Progenitor cell of endocrine pancreas (in vitro differentiated cells): ENCODE results near the gene LINS1. TPM values are rescaled to one million over a fixed set of nuclear protein-coding genes. Genes with fewer than 3 reads are reported as not detected.
"Not testable (repeated sequence)": the region's sequence is repeated elsewhere in the genome, so short reads cannot be mapped to it uniquely, and the experiment has no call there.

ENCODE experiments used
- DNase-seq: peaks from one replicate; pipeline ENCODE4 v3.0.0; 2021; ENCODE audit warnings: low spot score; ENCODE audit not compliant: unreplicated experiment
- H3K27ac Mint-ChIP-seq: 2 replicates; pipeline ENCODE4 v1.8.0; 2021; ENCODE audit warnings: mild to moderate bottlenecking, moderate library complexity, mixed read lengths
- H3K27me3 Mint-ChIP-seq: 2 replicates; pipeline ENCODE4 v1.8.0; 2021; ENCODE audit warnings: mixed read lengths
- H3K36me3 Mint-ChIP-seq: 2 replicates; pipeline ENCODE4 v1.8.0; 2022; ENCODE audit warnings: mixed read lengths; ENCODE audit not compliant: insufficient read depth
- H3K4me1 Mint-ChIP-seq: 2 replicates; pipeline ENCODE4 v1.8.0; 2021; ENCODE audit warnings: low read depth, mixed read lengths
- H3K4me3 Mint-ChIP-seq: 2 replicates; pipeline ENCODE4 v1.8.0; 2021; ENCODE audit warnings: low read depth, mild to moderate bottlenecking, moderate library complexity, mixed read lengths
- H3K9me3 Mint-ChIP-seq: 2 replicates; pipeline ENCODE4 v1.8.0; 2021; ENCODE audit warnings: low read depth, mixed read lengths
- total RNA-seq: library from RNA; stranded (reverse); gene quantifications from 2 replicates; pipeline ENCODE4 v1.2.1, GENCODE V29; 2021
- TF ChIP-seq, protein P1 (sequence below): fragments of 200-600 bp; sonication (generic); IDR thresholded peaks from one replicate; pipeline ENCODE4 v1.5.0; 2021; ENCODE audit warnings: antibody characterized with exemption, mild to moderate bottlenecking; ENCODE audit not compliant: unreplicated experiment

The LINS1 gene
- total RNA-seq, 1 donor from 2014 or later: 17.7 TPM

DNA sequence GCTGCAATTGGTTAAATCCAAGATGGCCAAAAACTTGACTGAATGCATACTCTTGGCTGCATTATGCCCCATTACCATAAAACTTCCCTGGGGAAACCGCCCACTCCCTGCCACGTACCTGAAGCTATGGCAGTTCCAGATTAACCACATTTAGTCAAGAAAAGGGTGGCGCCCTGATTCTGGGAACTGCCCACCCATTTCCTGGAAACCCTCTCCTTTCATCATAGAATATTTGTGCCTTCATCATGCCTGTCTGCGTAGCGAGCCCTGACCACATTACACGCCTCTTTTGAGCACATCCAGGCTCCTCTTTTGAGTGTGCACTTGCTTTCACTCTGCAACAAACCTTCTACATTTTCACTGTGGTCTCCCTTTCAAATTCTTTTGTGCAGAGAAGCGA lies 5.2 kb downstream of the LINS1 start:
- Mint-ChIP-seq H3K9me3 (peaks cover 5% of the 10 kb centered on the region), H3K27me3 (no peaks in the 10 kb centered on the region), H3K4me1 (no peaks in the 10 kb centered on the region), H3K36me3 (peaks cover 6% of the 10 kb centered on the region), H3K4me3 (no peak overlapping the region), H3K27ac (no peak overlapping the region)
- no peak for DNase-seq
- TF ChIP-seq, protein P1, sequence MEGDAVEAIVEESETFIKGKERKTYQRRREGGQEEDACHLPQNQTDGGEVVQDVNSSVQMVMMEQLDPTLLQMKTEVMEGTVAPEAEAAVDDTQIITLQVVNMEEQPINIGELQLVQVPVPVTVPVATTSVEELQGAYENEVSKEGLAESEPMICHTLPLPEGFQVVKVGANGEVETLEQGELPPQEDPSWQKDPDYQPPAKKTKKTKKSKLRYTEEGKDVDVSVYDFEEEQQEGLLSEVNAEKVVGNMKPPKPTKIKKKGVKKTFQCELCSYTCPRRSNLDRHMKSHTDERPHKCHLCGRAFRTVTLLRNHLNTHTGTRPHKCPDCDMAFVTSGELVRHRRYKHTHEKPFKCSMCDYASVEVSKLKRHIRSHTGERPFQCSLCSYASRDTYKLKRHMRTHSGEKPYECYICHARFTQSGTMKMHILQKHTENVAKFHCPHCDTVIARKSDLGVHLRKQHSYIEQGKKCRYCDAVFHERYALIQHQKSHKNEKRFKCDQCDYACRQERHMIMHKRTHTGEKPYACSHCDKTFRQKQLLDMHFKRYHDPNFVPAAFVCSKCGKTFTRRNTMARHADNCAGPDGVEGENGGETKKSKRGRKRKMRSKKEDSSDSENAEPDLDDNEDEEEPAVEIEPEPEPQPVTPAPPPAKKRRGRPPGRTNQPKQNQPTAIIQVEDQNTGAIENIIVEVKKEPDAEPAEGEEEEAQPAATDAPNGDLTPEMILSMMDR: no peak

GRCh38 chr15:100595964-100596363 lies 6.0 kb downstream of the LINS1 start:
- TF ChIP-seq, protein P1: no peak
- H3K9me3 Mint-ChIP-seq: peaks cover 8% of the 10 kb centered on the region
- H3K27ac Mint-ChIP-seq: no peak overlapping the region
- DNase-seq: no peak
- H3K36me3 Mint-ChIP-seq: peaks cover 12% of the 10 kb centered on the region
- no peaks in the 10 kb centered on the region for H3K4me1 Mint-ChIP-seq
- H3K4me3 Mint-ChIP-seq: no peak overlapping the region
- H3K27me3 Mint-ChIP-seq: no peaks in the 10 kb centered on the region

DNA sequence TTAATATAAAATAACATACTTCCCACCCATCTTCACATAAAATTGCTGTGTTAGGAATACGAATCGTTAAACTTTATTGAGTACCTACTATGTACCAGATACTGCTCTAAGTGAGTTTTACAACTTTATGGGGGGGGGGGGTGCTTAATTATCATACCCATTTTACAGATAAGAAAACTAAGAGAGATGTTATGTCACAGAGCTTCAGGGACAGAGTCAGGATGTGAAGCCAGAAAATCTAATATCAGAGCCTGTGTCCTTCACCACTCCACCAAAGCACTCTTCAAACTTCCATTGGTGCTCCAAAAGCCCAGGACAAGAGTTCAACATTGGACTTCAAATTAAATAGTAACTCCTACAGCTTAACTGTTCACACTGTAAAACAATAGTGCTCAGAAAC lies 8.6 kb downstream of the LINS1 start:
- Mint-ChIP-seq H3K27me3 (no peaks in the 10 kb centered on the region), H3K27ac (no peak overlapping the region), H3K36me3 (peaks cover 19% of the 10 kb centered on the region), H3K9me3 (peaks cover 18% of the 10 kb centered on the region), H3K4me1 (no peaks in the 10 kb centered on the region), H3K4me3 (no peak overlapping the region)
- DNase-seq: no peak
- TF ChIP-seq, protein P1: no peak

- H3K4me3 Mint-ChIP-seq: no peak overlapping the region
- H3K36me3 Mint-ChIP-seq: peaks cover 22% of the 10 kb centered on the region
- H3K27me3 Mint-ChIP-seq: no peaks in the 10 kb centered on the region
- TF ChIP-seq, protein P1: no peak
- H3K27ac Mint-ChIP-seq: no peak overlapping the region
- H3K9me3 Mint-ChIP-seq: peaks cover 21% of the 10 kb centered on the region
- DNase-seq: no peak
- H3K4me1 Mint-ChIP-seq: no peaks in the 10 kb centered on the region
These were observed 9.1 kb downstream of the LINS1 start for GRCh38 chr15:100592898-100593297.

DNA sequence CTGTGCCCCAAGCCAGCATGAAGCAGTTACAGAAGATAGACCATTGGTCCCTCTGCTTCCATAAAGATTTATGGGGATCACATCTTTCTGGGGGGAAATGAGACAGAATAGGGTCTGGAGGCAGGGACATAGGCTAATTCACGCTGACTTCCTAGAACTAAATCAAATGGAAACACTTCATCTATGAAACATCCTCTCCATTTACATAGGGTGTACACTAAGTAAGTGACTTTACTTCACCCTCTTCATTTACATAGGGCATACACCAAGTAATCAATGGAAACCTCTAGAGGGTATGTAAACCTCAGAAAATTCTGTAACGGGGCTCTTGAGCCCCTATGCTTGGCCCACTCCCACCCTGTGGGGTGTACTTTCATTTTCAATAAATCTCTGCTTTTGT lies 10.1 kb downstream of the LINS1 start:
- TF ChIP-seq, protein P1: no peak
- Mint-ChIP-seq H3K27ac (no peak overlapping the region), H3K4me1 (no peaks in the 10 kb centered on the region), H3K27me3 (no peaks in the 10 kb centered on the region), H3K9me3 (peaks cover 28% of the 10 kb centered on the region), H3K36me3 (peaks cover 28% of the 10 kb centered on the region), H3K4me3 (no peak overlapping the region)
- DNase-seq: no peak

DNA sequence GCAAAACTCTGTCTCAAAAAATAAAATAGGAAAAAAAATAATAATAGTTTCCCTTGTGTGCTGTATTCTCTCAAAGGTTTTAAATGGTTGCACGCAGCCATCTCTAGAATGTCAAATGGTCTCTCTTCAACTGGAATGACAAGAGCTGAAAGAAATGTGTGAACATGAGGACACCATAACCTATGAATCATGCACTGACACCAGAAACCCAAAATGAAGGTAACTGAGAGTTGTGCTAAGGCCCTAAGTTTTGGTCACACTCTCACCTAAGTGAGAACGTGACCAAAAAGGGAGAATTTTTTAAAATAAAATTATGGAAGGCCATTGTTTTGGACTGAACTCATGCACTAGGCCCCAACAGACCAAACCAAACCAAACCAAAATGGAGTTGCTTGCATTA lies 10.8 kb downstream of the LINS1 start:
- H3K36me3 Mint-ChIP-seq: peaks cover 32% of the 10 kb centered on the region
- DNase-seq, H3K27ac Mint-ChIP-seq, H3K4me1 Mint-ChIP-seq, H3K27me3 Mint-ChIP-seq, H3K4me3 Mint-ChIP-seq: not testable (repeated sequence)
- H3K9me3 Mint-ChIP-seq: peaks cover 30% of the 10 kb centered on the region
